Stimulated activated CD4-positive, alpha-beta T cell treated with anti-CD3 and anti-CD28 coated beads, Interleukin-15, amount 100 ng/mL, for 48 hours (primary cell): ENCODE measurements around the gene SLCO6A1.
"Not testable (repeated sequence)": the region's sequence is repeated elsewhere in the genome, so short reads cannot be mapped to it uniquely, and the experiment has no call there.

ENCODE experiments used
- DNase-seq, 2 donors: peaks; one replicate each; pipeline ENCODE4 v3.0.0-alpha.2; 2020; ENCODE audit warnings: low read depth in 2 of 2

The SLCO6A1 gene

GRCh38 chr5:102498271-102499034 lies at the start of gene SLCO6A1:
SLCO6A1 (minus strand) TSS chr5:102499001; CDS start chr5:102498844, 157 bp downstream.
- no peak for DNase-seq

- DNase-seq = no peak
These were observed 48.6 kb upstream of the SLCO6A1 start for GRCh38 chr5:102547141-102548035.

- no peak for DNase-seq
These were observed 46.4 kb upstream of the SLCO6A1 start for GRCh38 chr5:102545175-102545574.

DNA sequence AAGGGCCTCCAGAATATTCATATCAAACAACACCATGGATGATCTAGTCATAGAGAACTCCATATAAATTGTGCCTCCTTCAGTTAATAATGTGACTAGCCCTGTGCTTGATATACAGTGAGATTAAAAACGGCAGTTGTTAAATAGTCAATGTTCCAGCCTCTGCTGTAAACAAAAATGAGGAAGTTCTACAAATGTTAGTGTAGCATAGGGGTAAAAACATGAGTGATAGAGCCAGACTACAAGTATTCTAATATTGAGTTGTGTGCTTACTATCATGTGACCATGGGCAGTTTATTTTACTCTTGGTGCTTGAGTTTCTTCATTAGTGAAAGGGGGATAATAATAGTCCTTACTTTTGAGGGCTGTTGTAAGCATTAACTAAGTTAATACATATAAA lies 43.3 kb upstream of the SLCO6A1 start:
- no peak for DNase-seq

GRCh38 chr5:102539996-102540728 lies 41.4 kb upstream of the SLCO6A1 start:
- no peak for DNase-seq

DNA sequence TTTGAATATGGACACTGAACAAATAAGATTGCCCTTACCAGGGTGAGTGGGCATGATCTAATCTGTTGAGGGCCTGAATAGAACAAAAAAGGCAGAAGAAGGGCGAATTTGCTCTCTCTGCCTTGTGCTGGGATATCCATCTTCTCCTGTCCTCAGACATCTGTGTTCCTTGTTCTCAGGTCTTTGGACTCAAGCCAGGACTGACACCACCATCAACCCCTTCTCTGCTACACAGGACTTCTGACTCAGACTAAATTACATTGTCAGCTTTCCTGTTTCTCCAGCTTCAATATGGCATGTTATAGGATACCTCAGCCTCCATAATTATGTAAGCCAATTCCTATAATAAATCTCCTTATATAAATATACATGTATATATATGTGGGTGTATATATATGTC lies 40.8 kb upstream of the SLCO6A1 start:
- DNase-seq = no peak

- DNase-seq = no peak
These were observed 38.2 kb upstream of the SLCO6A1 start for GRCh38 chr5:102537011-102537410.

DNA sequence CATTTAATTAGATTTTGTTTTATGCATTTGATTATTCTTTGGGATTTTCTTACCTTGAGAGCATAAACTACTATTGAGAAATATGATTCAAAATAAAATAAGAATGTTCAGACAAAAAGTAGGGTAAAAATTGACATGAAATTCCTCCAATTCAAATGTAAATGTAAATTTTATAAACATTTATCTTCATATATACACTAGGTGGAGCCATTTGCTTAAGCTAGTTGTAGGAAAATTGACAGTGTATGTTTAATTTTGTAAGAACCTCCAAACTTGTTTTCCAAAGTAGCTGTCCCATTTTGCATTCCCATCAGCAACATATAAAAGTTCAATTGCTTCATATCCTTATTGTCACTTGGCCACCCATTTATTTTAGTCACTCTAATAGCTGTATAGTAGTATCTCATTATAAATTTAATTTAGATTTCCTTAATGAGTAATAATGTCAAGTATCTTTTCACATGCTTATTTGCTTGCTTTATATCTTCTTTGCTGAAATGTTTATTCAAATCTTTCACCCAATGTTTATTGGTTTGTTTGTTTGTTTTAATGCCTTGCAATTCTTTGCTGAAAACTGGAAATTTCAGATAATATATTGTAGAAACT lies 37.6 kb upstream of the SLCO6A1 start:
- DNase-seq = no peak

GRCh38 chr5:102532123-102532522 lies 33.3 kb upstream of the SLCO6A1 start:
- no peak for DNase-seq

DNA sequence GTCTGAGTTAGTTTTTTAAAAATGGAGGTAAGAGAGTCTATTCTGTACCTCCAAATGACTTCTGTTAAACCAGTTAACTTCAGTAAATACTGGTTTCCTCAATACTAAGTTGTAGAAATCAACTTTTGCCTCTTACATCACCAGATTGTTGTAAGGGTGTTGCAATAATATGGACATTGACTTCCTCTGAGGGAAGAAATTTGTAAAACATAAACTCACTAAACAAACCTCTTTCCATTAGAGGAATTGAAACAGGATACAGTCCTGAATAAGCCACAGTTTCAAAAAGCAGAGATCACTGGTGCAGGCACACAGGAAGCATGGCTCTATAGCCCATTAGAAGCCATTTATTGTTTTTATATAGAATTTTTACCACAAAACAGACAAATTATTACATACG lies 32.7 kb upstream of the SLCO6A1 start:
- DNase-seq = no peak

- no peak for DNase-seq
These were observed 30.6 kb upstream of the SLCO6A1 start for GRCh38 chr5:102529447-102529846.

DNA sequence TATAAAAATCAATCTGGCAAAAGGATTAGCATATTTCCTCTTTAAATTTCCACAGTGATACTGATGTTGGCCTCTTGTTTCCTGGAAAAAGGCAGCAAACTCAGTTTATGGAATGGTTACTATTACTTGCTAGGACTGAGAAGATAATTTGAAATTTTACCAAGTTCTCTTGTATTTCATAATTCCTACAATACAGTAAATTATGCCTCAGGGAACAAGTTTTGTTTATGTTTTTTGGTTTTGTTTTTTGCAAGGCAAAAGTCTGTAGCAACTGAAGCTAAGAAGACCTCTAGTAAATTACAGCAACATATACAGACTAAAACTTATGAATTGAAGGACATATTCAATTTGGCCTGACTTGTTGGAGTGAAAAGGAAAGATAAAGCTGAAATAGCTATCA lies 30.2 kb upstream of the SLCO6A1 start:
- DNase-seq = no peak

DNA sequence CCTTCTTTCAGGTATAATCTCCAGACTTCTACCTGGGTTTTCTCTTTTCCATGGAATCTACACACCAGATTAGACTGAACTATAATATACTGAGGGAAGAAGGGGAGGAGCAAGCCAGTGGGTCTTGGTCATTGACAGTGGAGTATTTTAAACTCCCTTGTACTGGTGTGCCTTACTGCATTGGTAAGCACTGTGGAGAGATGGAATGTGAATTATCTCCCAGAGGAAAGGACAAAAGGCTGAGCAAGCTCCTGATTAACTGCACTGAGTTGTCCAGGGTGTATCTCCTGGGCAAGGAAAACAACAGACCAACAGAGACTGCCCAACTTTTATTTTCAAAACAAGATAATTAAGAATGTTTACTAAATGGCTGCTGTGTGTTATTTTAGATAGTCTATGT lies 29.8 kb upstream of the SLCO6A1 start:
- DNase-seq = no peak

GRCh38 chr5:102527547-102527946 lies 28.7 kb upstream of the SLCO6A1 start:
- DNase-seq = no peak

DNA sequence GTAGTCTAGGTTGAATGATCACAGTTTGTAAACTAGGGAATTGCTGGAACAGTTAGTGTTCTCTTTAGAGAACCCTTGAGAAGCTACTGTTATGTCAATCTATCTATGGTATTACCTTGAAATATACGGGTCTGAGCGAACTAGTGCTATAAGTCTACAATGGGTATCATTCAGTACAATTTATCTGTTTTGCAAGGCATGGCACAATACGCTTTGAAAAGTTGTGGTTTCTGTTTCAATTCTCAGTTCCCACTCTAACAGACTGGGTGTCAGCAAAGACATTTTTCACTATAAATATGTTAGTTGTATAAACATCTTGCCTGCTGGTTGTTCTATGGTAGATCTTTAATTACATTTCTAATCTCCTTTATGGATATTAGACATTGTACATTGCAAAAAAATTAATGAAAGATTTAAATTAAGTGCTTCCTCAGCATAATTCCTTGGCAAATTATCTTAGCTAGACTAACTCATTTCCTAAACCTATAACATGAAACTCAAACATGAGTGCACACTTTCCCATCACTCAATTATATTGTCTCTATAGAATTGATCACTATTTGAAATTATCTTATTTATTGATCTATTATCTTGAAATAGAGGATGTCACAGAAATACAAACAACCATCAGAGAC lies 24.9 kb upstream of the SLCO6A1 start:
- no peak for DNase-seq

- no peak for DNase-seq
These were observed 12.9 kb upstream of the SLCO6A1 start for GRCh38 chr5:102511666-102512065.

DNA sequence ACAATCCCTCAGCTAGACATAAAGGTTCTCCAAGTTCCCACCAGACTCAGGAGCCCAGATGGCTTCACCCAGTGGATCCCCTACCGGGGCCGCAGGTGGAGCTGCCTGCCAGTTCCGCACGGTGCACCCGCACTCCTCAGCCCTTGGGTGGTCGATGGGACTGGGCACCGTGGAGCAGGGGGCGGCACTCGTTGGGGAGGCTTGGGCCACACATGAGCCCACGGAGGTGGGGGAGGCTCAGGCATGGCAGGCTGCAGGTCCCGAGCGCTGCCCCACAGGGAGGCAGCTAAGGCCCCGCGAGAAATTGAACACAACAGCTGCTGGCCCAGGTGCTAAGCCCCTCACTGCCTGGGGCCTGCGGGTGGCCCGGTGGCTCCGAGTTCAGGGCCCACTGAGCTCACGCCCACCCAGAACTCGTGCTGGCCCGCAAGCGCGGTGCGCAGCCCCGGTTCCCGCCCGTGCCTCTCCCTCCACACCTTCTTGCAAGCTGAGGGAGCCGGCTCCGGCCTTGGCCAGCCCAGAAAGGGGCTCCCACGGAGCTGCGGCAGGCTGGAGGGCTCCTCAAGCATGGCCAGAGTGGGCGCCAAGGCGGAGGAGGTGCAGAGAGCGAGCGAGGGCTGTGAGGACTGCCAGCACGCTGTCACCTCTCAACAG lies 7.4 kb downstream of the SLCO6A1 start:
- DNase-seq = not testable (repeated sequence)

GRCh38 chr5:102483736-102484135 lies 15.1 kb downstream of the SLCO6A1 start:
- DNase-seq = no peak

DNA sequence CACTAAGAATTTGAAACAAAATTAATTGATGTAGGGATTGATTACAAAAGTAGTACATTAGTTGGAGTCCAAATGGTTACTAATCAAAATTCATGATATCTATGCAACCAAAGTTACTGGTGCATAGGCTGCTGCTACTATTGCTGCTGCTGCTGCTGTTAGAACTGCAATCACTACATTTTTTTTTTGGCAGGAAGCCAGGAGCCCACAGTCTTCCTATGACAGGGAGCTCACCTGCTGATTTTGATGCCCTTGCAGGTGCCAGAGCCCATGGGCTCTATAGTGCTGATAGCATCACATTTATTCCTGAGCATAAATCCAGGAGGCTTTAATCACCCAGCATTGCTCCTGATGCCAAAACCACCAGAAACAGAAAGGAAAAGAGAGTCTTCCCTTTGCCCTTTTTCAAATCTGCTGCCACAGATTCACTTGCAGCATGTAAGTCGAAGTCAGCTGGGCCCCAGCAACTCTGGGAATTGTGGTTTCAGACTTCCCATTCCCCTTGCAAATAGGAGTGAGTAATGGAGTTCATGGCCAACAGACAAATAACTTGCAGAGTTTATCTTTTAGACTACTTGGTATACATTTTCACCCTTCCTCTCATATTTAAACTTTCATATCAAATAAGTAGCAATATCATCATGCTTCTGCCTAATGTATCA lies 17.6 kb downstream of the SLCO6A1 start:
- DNase-seq = no peak

- DNase-seq = no peak
These were observed 45.1 kb downstream of the SLCO6A1 start for GRCh38 chr5:102453716-102454115.
